KOPT-K1 (cell line): Measurements from ENCODE around the gene BAG2.
A peak's percentile ranks its signal among the peaks of the same experiment; 100 is the strongest.

Experiments used
- H3K27ac ChIP-seq: fragments of 200-600 bp; sonication (generic); 2 replicates; pipeline ENCODE4 v1.5.1; 2016; ENCODE audit warnings: antibody characterized with exemption, mild to moderate bottlenecking, low read depth, low read length; ENCODE audit not compliant: poor library complexity, severe bottlenecking
- H3K36me3 ChIP-seq: fragments of 200-600 bp; sonication (generic); 2 replicates; pipeline ENCODE4 v1.5.1; 2017; ENCODE audit warnings: antibody characterized with exemption, mild to moderate bottlenecking, low read length, moderate library complexity; ENCODE audit not compliant: insufficient read depth
- H3K9me3 ChIP-seq: fragments of 200-600 bp; sonication (generic); 2 replicates; pipeline ENCODE4 v1.5.1; 2017; ENCODE audit warnings: antibody characterized with exemption, low read length, mild to moderate bottlenecking; ENCODE audit not compliant: insufficient read depth, poor library complexity, severe bottlenecking

Gene BAG2

DNA sequence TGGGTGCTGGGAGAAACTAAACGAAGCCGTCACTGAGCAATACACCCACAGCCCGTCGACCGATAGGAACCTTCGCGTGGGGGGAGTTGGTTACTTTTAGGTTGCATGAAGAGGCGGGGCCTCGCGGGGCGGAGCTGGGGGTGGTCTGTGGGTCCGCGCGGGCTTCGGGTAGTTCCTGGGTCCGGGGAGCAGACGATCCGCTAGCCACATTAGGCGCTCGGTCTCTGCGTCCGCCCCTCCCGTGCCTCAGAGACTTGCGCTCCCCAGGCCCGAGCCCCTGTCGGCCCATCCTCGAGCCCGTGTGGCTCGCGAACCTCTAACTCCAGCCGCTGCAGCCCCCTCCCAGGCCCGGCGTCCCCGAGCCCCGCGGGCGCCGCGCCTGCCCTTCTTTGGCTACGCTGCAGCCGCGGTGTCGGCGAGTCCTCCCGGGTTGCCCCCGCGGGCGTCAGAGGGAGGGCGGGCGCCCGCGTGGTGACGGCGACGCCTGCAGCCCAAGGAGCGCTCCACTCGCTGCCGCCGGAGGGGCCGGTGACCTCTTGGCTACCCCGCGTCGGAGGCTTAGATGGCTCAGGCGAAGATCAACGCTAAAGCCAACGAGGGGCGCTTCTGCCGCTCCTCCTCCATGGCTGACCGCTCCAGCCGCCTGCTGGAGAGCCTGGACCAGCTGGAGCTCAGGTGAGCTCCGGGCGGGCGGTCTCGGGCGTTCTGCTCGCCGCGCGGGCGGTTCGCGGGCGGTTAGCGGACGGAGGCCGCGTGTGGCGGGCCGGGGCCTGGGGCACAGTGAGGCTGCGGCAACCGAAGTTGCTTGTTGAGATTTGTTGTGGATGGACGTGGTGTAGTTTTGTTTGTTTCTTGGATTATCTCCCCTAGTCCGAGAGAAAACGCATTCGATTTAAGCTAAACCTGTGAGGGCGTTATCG is at the start of gene BAG2:
TSS of gene BAG2 (plus strand) at position 191 of the 920 bp plus-strand sequence. CDS start at position 563, 372 bp downstream.
- no peaks in the 10 kb centered on the region for H3K9me3 ChIP-seq
- peaks cover 9% of the 10 kb centered on the region for H3K36me3 ChIP-seq
- H3K27ac ChIP-seq = peak within 1 kb of the TSS; percentile 67

DNA sequence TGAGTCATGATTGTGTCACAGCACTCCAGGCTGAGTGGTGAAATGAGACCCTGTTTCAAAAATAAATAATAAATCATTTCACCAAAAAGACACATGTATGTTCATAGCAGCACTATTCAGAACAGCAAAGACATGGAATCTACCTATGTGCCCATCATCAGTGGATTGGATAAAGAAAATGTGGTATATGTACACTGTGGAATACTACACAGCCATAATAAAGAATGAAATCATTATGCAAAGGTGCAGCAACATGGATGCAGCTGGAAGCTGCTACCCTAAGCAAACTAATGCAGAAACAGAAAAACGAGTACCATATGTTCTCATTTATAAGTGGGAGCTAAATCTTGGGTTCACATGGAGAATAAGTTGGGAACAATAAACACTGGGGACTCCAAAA is 49.0 kb upstream of the BAG2 start:
- no peak overlapping the region for H3K27ac ChIP-seq
- peaks cover 28% of the 10 kb centered on the region for H3K36me3 ChIP-seq
- peaks cover 7% of the 10 kb centered on the region for H3K9me3 ChIP-seq

DNA sequence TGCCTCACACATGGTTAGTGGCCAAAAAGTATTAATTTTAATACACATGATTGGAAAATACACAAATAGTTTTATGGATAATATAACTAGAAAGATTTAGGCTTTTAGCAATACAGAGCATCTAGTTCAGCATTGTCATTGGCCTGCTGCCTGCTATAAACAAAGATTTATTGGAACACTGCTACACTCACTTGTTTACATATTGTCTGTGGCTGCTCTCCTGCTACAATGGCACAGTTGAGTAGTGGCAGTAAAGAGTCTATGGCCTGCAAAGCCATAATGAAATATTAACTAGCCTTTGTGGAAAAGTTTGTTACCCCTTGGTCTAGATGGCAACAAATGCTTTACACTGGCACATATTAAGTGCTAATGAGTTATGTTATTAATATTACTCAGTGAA is 44.4 kb upstream of the BAG2 start:
- H3K36me3 ChIP-seq = peaks cover 26% of the 10 kb centered on the region
- H3K27ac ChIP-seq = no peak overlapping the region
- H3K9me3 ChIP-seq = no peaks in the 10 kb centered on the region

DNA sequence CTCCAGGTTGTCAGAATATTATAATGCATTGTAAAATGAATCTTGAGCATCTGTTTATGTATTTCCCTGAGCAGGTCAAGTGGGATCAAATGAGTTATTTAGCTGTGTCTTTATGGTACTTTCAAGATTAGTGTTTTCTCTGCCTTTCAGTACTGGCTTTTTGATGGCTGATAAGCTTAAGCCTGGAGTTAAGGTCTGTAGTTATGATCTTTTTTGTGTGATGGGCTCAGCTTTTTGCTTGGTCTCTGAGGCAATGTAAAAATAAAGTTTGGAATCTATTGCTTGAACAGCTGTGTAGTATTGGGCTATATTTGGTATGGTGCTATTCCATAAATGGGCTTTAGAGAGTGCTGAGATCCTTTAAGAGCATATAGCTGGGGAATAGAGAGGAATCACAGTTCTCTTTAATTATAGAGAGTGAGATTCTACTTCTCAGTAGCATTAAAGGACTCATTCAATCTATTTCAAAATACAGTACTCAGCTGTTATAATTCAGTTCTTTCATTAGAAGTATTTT is 41.4 kb upstream of the BAG2 start:
- no peak overlapping the region for H3K27ac ChIP-seq
- no peaks in the 10 kb centered on the region for H3K9me3 ChIP-seq
- H3K36me3 ChIP-seq = peaks cover 44% of the 10 kb centered on the region

DNA sequence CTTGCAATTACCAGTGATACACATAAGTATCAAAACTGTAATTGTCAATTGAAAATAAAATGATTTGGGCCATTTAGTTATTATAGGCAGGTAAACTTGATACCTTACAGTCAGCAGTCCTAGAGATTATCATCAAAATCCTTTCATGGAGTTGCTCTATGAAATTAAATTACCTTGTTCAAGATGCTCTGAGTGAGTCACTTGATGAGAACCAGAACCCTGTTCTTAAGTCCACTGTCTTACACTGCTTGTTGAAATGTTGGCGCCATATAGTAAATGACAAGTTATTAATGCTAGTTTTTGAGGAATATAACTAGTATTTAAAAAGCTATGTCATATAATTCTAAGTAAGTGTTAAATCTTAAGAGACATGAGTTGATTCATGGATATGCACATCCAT is 37.2 kb upstream of the BAG2 start:
- Histone ChIP-seq H3K27ac (no peak overlapping the region), H3K9me3 (no peaks in the 10 kb centered on the region), H3K36me3 (peaks cover 58% of the 10 kb centered on the region)

DNA sequence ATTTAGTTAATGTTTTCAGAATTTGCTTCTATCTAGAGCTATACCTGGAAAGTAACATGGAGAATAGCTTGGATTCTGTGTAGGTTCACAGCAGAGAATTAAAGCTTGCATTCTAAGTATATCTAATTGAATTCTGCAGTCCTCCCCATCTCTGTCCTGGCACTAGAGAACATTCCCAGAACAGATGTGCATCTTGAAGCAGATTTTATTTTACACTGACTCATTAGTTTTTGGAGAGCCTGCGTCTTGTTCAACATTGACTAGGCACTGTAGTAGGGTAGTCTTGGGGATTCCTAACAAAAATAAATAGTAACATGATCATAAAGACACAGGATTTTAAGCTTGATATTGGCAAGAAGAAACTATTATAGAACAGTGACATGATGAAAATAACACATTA is 36.2 kb upstream of the BAG2 start:
- Histone ChIP-seq H3K27ac (no peak overlapping the region), H3K36me3 (peaks cover 48% of the 10 kb centered on the region), H3K9me3 (no peaks in the 10 kb centered on the region)

DNA sequence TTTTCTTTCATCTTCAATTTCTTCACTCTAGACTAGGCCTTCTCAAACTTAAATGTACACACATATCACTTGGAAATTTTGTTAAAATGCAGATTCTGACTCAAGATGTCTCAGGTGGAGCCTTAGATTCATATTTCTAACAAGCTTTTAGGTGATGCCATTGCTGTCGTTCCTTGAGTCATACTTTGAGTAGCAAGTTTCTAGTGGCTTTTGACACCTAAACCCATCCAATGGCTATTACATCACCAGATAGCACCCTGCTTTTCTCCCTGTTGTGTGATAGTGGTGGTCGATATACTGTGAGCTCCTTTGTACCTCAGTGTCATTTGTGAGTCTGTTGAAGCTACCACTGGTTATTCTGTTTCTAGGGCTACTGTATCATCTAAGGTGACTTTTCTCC is 34.8 kb upstream of the BAG2 start:
- peaks cover 62% of the 10 kb centered on the region for H3K36me3 ChIP-seq
- H3K27ac ChIP-seq = no peak overlapping the region
- H3K9me3 ChIP-seq = no peaks in the 10 kb centered on the region

DNA sequence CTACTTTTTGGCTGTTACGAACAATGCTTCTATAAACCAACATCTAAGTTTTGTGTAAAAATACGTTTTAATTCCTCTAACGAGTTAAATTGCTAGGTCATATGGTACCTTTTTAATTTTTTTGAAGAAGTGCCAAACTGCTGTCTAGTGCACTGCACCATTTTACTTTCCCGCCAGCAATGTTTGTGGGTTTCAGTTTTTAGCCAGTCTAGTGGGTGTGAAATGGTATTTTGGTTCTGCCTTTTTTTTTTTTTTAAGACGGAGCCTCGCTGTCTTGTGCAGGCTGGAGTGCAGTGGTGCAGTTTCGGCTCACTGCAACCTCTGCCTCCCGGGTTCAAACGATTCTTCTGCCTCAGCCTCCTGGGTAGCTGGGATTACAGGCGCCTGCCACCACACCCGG is 34.1 kb upstream of the BAG2 start:
- Histone ChIP-seq H3K27ac (no peak overlapping the region), H3K9me3 (no peaks in the 10 kb centered on the region), H3K36me3 (peaks cover 67% of the 10 kb centered on the region)

DNA sequence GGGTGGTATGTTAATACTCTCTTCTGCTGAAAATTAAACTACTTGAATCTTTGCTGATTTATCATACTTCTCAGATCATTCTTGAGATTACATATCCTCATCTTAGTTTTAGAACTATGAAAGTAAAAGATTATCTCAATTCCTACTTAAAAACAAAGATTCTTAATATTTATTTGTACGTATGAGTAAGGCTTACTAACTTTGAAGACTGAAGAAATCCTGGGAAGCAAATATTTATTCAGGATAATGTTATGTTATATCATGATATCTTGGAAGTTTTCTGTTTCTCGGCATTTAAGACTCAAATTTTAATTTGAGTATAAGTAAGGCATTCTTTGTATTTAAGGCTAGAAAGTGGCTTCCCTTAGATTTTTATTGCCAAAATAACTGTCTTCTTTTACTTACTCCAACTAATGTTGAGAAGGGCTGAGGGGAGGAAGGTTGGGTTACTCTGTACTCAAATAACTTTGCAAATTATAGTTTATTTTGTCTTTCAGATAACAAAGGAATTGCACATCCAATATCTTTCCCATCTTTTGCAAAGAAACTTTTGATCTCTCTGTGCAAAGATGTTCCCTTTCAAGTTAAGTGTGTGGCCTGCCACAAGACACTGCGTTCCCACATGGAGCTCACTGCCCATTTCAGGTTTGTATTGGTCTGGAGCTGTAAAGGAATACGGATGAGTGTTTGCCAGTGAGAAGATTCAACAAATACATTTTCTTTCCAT is 30.5 kb upstream of the BAG2 start:
- H3K27ac ChIP-seq = no peak overlapping the region
- H3K36me3 ChIP-seq = peaks cover 47% of the 10 kb centered on the region
- H3K9me3 ChIP-seq = no peaks in the 10 kb centered on the region

DNA sequence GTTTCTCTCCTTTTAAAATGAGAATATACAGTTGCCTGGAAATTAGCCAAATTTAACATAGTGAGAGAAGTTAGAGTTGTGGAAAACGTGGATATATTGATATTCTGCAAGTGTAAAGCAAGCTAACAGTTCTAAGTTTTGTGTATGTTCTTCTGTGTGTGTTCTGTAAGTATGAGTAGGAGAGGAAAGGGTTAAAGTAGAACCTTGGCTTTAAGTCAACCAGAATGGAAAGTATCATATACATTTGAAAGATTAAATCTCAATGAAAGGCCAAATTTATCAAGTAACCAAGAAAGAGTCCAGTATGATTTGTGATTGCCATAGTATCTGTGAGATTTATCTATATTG is 30.0 kb upstream of the BAG2 start:
- H3K9me3 ChIP-seq = no peaks in the 10 kb centered on the region
- no peak overlapping the region for H3K27ac ChIP-seq
- H3K36me3 ChIP-seq = peaks cover 45% of the 10 kb centered on the region

DNA sequence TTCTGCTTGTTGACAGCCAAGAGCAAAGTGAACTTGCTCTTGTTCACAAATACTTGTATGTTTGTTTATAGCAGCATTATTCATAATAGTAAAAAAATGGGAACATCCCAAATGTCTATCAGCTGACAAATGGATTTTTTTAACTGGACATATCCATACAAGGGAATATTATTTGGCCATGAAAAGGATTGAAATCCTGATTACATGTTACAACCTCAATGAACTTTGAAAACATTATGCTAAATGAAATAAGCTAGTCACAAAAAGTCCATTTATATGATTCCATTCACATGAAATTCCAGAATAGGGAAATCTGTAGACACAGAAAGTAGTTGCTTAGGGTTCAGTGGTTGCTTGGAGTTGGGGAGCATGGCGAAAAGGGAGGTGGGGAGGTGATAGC is 28.4 kb upstream of the BAG2 start:
- Histone ChIP-seq H3K36me3 (peaks cover 46% of the 10 kb centered on the region), H3K9me3 (no peaks in the 10 kb centered on the region), H3K27ac (no peak overlapping the region)

DNA sequence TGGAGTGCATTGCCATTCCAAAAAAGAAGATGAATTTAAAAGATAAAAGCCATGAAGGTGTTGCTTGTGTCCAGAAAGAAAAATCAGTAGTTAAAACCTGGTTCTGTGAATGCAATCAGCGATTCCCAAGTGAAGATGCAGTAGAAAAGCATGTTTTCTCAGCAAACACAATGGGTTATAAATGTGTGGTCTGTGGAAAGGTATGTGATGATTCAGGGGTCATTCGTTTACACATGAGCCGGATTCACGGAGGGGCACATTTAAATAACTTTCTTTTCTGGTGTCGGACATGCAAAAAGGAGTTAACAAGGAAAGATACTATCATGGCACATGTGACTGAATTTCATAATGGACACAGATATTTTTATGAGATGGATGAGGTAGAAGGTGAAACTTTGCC is 24.7 kb upstream of the BAG2 start:
- Histone ChIP-seq H3K9me3 (no peaks in the 10 kb centered on the region), H3K36me3 (peaks cover 59% of the 10 kb centered on the region), H3K27ac (peak overlapping the region; percentile 4)

DNA sequence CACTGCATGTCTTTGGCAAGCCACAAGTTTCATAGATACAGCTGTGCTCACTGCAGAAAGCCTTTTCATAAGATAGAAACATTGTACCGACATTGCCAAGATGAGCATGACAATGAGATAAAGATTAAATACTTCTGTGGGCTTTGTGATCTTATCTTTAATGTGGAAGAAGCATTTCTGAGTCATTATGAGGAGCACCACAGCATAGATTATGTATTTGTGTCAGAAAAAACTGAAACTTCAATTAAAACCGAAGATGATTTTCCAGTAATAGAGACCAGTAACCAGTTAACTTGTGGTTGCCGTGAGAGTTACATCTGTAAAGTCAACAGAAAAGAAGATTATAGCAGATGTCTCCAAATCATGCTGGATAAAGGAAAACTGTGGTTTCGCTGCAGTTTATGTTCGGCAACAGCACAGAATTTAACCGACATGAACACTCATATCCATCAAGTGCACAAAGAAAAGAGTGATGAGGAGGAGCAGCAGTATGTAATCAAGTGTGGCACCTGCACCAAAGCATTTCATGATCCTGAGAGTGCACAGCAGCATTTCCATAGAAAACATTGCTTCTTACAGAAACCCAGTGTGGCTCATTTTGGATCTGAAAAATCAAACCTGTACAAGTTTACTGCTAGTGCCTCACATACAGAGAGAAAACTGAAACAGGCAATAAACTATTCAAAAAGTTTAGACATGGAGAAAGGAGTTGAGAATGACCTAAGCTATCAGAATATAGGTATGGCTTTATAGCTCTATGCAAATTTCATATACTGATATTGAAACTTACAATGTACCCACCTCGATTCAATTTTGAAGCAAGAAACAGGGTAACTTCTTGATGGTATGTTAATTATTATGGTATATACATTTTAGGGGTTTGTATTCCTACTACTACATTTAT is 23.9 kb upstream of the BAG2 start:
- peaks cover 61% of the 10 kb centered on the region for H3K36me3 ChIP-seq
- H3K27ac ChIP-seq = peak overlapping the region; percentile 46
- H3K9me3 ChIP-seq = no peaks in the 10 kb centered on the region

DNA sequence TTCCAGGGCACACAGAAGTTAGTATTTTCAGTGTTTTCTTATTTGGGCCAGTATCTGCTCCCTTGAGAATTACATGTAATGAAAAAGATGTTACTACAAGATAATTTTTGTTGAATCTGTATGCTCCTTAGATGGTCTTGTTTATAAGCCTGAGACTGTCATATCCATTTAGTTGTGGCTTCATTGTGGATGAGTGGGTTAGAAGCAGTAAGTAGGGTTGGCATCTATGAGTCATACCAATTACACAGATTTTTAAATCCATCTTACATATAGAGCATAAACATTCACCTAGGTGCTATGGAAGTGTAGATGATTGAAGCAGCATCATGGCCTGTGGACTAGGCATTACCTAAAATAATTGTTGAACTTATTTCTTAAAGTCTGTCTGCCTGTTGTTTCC is 13.5 kb upstream of the BAG2 start:
- H3K27ac ChIP-seq = no peak overlapping the region
- H3K36me3 ChIP-seq = peaks cover 60% of the 10 kb centered on the region
- H3K9me3 ChIP-seq = no peaks in the 10 kb centered on the region

DNA sequence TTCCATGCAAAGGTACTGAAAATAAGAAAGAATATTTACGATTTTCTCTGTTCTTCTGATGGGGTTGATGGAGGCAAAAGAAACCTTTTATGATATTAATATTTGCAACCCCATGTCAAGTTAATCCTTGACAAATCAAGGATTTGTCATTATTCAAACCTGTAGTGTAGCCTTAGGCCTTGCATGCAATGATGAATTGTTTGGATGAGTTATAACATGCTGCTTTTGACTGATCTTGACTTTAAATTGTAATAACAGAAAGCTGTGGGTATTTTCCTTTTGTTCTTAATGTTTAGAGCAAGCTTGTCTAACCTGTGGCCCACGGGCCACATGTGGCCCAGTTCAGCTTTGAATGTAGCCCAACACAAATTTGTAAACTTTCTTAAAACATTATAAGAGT is 13.0 kb upstream of the BAG2 start:
- Histone ChIP-seq H3K36me3 (peaks cover 60% of the 10 kb centered on the region), H3K9me3 (no peaks in the 10 kb centered on the region), H3K27ac (no peak overlapping the region)
